Measurements from ENCODE around the gene HAO2. TPM values are rescaled to one million over a fixed set of nuclear protein-coding genes. Genes with fewer than 3 reads are reported as not detected.

HAO2 gene
- total RNA-seq, 3 donors from 2014 or later (not counting 1 experiment from before 2014, with no cell fraction given), result not detected

- Histone ChIP-seq H3K27me3 (ENCODE audit: control insufficient read depth, insufficient read depth, low read length) (no peaks in the 10 kb centered on the region), H3K4me3 (ENCODE audit: low read length) (no peak overlapping the region), H3K9me3 (ENCODE audit: control insufficient read depth, insufficient read depth, low read length) (no peaks in the 10 kb centered on the region), H3K27ac (ENCODE audit: low read length) (no peak overlapping the region), H3K4me1 (ENCODE audit: control insufficient read depth, insufficient read depth, low read length) (no peaks in the 10 kb centered on the region), H3K36me3 (ENCODE audit: control insufficient read depth, insufficient read depth, low read length) (no peaks in the 10 kb centered on the region)
- intact Hi-C loops (cut with micrococcal nuclease), result no loop called here
- no peak for TF ChIP-seq CTCF (IDR thresholded peaks at IDR 0.05)
- ATAC-seq, result no peak
- H3K9me3 Mint-ChIP-seq, result no peaks in the 10 kb centered on the region
- no peaks in the 10 kb centered on the region for H3K4me1 Mint-ChIP-seq
- no peak for DNase-seq
- H3K27ac Mint-ChIP-seq, result no peak overlapping the region
- peaks cover 4 to 6% of the 10 kb centered on the region in 2 donors for H3K27me3 Mint-ChIP-seq (ENCODE audit: low read depth in 2 of 2)
- H3K36me3 Mint-ChIP-seq, result no peaks in the 10 kb centered on the region
- 83% methylated on average over 1 of the region's 1 CpG for WGBS (ENCODE audit: insufficient coverage)
- H3K4me3 Mint-ChIP-seq, result no peak overlapping the region
Observed at GRCh38 chr1:119361205-119361604, 7.4 kb upstream of the HAO2 start.

- no peaks in the 10 kb centered on the region for H3K4me1 ChIP-seq (ENCODE audit: control insufficient read depth, insufficient read depth, low read length)
- no peaks in the 10 kb centered on the region for H3K9me3 Mint-ChIP-seq
- H3K27me3 ChIP-seq (ENCODE audit: control insufficient read depth, insufficient read depth, low read length), result no peaks in the 10 kb centered on the region
- H3K4me3 Mint-ChIP-seq, result no peak overlapping the region
- H3K27ac Mint-ChIP-seq, result no peak overlapping the region
- H3K4me1 Mint-ChIP-seq, result no peaks in the 10 kb centered on the region
- H3K4me3 ChIP-seq (ENCODE audit: low read length), result no peak overlapping the region
- ATAC-seq (no peak), DNase-seq (no peak)
- no peaks in the 10 kb centered on the region for H3K9me3 ChIP-seq (ENCODE audit: control insufficient read depth, insufficient read depth, low read length)
- H3K27ac ChIP-seq (ENCODE audit: low read length), result no peak overlapping the region
- intact Hi-C loops (cut with micrococcal nuclease), result no loop called here
- no peaks in the 10 kb centered on the region for H3K36me3 Mint-ChIP-seq
- no peak for TF ChIP-seq CTCF (IDR thresholded peaks at IDR 0.05)
- H3K27me3 Mint-ChIP-seq (ENCODE audit: low read depth in 2 of 2), result peaks cover 4 to 6% of the 10 kb centered on the region in 2 donors
- no peaks in the 10 kb centered on the region for H3K36me3 ChIP-seq (ENCODE audit: control insufficient read depth, insufficient read depth, low read length)
- WGBS (ENCODE audit: insufficient coverage), result 92% methylated on average over 4 of the region's 4 CpGs
Observed at GRCh38 chr1:119361620-119362344, 6.8 kb upstream of the HAO2 start.

- peaks cover 6 to 7% of the 10 kb centered on the region in 2 donors for H3K27me3 Mint-ChIP-seq (ENCODE audit: low read depth in 2 of 2)
- H3K36me3 ChIP-seq (ENCODE audit: control insufficient read depth, insufficient read depth, low read length), result no peaks in the 10 kb centered on the region
- no peak for TF ChIP-seq CTCF (IDR thresholded peaks at IDR 0.05)
- no peak overlapping the region for H3K4me3 ChIP-seq (ENCODE audit: low read length)
- 91% methylated on average over 7 of the region's 7 CpGs for WGBS (ENCODE audit: insufficient coverage)
- no peaks in the 10 kb centered on the region for H3K27me3 ChIP-seq (ENCODE audit: control insufficient read depth, insufficient read depth, low read length)
- no peak for DNase-seq
- H3K27ac Mint-ChIP-seq, result no peak overlapping the region
- no peaks in the 10 kb centered on the region for H3K36me3 Mint-ChIP-seq
- no peak for ATAC-seq
- no peak overlapping the region for H3K27ac ChIP-seq (ENCODE audit: low read length)
- H3K4me3 Mint-ChIP-seq, result no peak overlapping the region
- no peaks in the 10 kb centered on the region for H3K9me3 Mint-ChIP-seq
- intact Hi-C loops (cut with micrococcal nuclease), result no loop called here
- H3K9me3 ChIP-seq (ENCODE audit: control insufficient read depth, insufficient read depth, low read length), result no peaks in the 10 kb centered on the region
- H3K4me1 Mint-ChIP-seq, result no peaks in the 10 kb centered on the region
- no peaks in the 10 kb centered on the region for H3K4me1 ChIP-seq (ENCODE audit: control insufficient read depth, insufficient read depth, low read length)
Observed at GRCh38 chr1:119363162-119363561, 5.4 kb upstream of the HAO2 start.

- Mint-ChIP-seq H3K9me3 (no peaks in the 10 kb centered on the region), H3K4me3 (no peak overlapping the region), H3K27me3 (ENCODE audit: low read depth in 2 of 2) (peaks cover 6 to 7% of the 10 kb centered on the region in 2 donors), H3K27ac (no peak overlapping the region), H3K36me3 (no peaks in the 10 kb centered on the region), H3K4me1 (no peaks in the 10 kb centered on the region)
- DNase-seq, result no peak
- WGBS (ENCODE audit: insufficient coverage), result 81% methylated on average over 4 of the region's 4 CpGs
- Histone ChIP-seq H3K4me1 (ENCODE audit: control insufficient read depth, insufficient read depth, low read length) (no peaks in the 10 kb centered on the region), H3K27me3 (ENCODE audit: control insufficient read depth, insufficient read depth, low read length) (no peaks in the 10 kb centered on the region), H3K27ac (ENCODE audit: low read length) (no peak overlapping the region), H3K9me3 (ENCODE audit: control insufficient read depth, insufficient read depth, low read length) (no peaks in the 10 kb centered on the region), H3K4me3 (ENCODE audit: low read length) (no peak overlapping the region), H3K36me3 (ENCODE audit: control insufficient read depth, insufficient read depth, low read length) (no peaks in the 10 kb centered on the region)
- ATAC-seq, result no peak
- intact Hi-C loops (cut with micrococcal nuclease), result no loop called here
- no peak for TF ChIP-seq CTCF (IDR thresholded peaks at IDR 0.05)
Observed at GRCh38 chr1:119364640-119365039, 3.9 kb upstream of the HAO2 start.

All from natural killer cell (primary cell).